Measurements from ENCODE around the gene WDR36.

The WDR36 gene

DNA sequence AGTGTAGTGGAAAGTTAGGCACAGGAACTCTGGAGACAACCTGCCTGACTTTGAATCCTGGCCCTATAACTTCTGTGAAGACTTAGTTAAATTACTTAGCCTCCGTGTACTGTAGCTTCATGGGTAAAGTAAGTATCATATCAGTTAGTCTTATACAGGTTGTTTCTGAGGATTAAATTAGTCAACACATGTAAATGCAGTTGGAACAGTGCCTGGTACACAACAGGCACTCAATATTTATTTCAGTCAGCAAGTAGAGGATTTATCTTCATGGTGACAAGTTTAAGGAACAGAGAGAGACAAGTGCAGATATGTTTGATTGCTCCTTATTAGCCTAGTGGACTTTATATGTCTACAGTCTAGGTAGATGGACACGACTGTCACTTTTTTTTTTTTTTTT lies 17.9 kb upstream of the WDR36 start:
- no peak overlapping the region for H3K4me3 ChIP-seq (replicated peaks; ENCODE audit: low read depth, low read length)
- DNase-seq (ENCODE audit: extremely low read depth, low read depth), result no peak
- TF ChIP-seq, protein P1, sequence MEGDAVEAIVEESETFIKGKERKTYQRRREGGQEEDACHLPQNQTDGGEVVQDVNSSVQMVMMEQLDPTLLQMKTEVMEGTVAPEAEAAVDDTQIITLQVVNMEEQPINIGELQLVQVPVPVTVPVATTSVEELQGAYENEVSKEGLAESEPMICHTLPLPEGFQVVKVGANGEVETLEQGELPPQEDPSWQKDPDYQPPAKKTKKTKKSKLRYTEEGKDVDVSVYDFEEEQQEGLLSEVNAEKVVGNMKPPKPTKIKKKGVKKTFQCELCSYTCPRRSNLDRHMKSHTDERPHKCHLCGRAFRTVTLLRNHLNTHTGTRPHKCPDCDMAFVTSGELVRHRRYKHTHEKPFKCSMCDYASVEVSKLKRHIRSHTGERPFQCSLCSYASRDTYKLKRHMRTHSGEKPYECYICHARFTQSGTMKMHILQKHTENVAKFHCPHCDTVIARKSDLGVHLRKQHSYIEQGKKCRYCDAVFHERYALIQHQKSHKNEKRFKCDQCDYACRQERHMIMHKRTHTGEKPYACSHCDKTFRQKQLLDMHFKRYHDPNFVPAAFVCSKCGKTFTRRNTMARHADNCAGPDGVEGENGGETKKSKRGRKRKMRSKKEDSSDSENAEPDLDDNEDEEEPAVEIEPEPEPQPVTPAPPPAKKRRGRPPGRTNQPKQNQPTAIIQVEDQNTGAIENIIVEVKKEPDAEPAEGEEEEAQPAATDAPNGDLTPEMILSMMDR (IDR thresholded peaks at IDR 0.05; ENCODE audit: low read depth, low read length, missing control alignments), result no peak

DNA sequence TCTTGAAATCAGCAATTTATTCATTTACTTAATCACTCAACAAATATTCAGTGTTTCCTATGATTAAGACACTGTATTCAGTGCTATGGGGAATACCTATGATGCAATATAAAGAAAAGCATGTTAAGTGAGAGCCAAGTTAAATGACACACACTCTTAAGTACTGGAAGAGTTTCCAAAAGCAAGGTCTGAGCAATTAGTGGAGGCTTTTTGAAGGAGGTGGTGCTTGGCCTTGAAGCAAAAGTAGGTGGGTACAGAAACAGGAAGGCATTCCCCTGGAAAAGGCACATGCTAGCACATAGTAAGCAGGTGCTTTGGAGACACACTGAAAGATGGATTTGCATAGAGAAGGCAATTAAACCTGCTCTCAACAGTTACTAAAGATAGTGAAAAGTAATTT lies 16.6 kb upstream of the WDR36 start:
- TF ChIP-seq, protein P1 (IDR thresholded peaks at IDR 0.05; ENCODE audit: low read depth, low read length, missing control alignments), result no peak
- H3K4me3 ChIP-seq (replicated peaks; ENCODE audit: low read depth, low read length), result no peak overlapping the region
- no peak for DNase-seq (ENCODE audit: extremely low read depth, low read depth)

DNA sequence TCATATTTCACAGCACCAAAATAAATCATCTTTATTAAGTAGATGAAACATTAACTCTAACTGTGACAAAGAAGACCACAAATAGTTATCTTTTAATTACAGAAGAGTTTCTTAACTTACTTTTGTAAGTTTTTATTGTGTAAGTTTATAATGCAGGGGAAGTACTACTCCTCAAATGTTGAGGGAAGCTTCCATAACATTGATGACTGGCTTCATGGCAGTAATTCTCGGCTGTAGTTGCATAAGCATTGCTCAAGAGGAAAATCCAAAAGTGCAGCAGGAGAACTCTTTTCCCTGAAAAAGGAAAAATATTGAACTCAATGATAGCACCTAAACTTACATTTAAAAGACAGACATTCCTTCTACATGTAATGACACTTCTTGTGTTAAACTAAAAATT lies 16.1 kb upstream of the WDR36 start:
- TF ChIP-seq, protein P1 (IDR thresholded peaks at IDR 0.05; ENCODE audit: low read depth, low read length, missing control alignments), result no peak
- H3K4me3 ChIP-seq (replicated peaks; ENCODE audit: low read depth, low read length), result no peak overlapping the region
- no peak for DNase-seq (ENCODE audit: extremely low read depth, low read depth)

DNA sequence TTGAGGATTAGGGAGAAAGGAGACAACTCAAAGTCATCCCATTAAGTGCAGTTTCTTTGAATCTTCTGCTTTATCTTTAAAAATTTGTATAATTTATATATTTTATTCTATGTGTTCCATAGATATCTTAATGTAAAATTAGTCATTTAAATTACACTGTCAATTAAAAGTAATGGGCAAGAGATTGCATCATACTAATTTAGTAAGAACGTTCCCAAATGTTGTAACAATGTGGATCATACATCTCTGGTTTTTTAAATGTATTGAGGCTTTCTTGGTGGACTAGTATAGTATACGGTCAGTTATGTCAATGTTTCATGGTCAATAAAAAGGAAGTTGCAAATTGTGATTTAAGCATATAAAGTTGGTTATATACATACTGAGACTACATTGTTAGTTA lies 14.5 kb upstream of the WDR36 start:
- no peak for DNase-seq (ENCODE audit: extremely low read depth, low read depth)
- H3K4me3 ChIP-seq (replicated peaks; ENCODE audit: low read depth, low read length), result no peak overlapping the region
- TF ChIP-seq, protein P1 (IDR thresholded peaks at IDR 0.05; ENCODE audit: low read depth, low read length, missing control alignments), result no peak

DNA sequence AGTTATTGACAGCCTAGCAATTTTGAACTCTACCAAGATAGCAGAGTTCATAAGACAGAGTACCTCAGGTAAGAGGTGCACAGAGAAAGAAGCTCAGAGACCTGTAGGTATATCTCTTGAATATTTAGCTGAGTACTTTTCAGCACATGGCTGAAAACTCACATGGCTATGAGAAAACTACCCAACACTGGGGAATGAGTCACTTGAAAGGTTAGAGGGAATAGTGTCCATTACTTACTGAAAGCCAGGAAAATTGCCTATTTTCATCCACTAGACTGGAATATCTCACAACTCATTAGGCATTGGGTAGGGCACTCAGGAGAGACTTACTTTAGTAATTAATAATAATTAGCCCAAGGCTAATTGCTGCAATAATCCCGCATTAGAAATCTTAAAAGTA lies 12.3 kb upstream of the WDR36 start:
- DNase-seq (ENCODE audit: extremely low read depth, low read depth), result no peak
- TF ChIP-seq, protein P1 (IDR thresholded peaks at IDR 0.05; ENCODE audit: low read depth, low read length, missing control alignments), result no peak
- H3K4me3 ChIP-seq (replicated peaks; ENCODE audit: low read depth, low read length), result no peak overlapping the region

DNA sequence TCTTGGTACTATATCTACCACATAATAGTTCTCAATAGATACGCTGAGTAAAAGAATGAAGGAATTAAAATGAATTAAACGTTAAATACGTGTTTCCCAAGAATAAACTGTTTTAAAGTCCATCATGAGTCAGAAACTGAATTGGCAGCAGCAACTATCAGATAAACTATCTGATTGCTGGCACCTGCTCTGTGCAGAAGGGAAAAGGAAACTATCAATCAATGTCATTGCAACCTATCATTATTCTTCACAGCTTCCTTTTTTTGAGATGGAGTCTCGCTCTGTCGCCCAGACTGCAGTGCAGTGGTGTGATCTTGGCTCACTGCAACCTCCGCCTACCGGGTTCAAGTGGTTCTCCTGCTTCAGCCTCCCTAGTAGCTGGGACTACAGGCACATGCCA lies 8.8 kb upstream of the WDR36 start:
- DNase-seq (ENCODE audit: extremely low read depth, low read depth), result no peak
- TF ChIP-seq, protein P1 (IDR thresholded peaks at IDR 0.05; ENCODE audit: low read depth, low read length, missing control alignments), result no peak
- no peak overlapping the region for H3K4me3 ChIP-seq (replicated peaks; ENCODE audit: low read depth, low read length)

DNA sequence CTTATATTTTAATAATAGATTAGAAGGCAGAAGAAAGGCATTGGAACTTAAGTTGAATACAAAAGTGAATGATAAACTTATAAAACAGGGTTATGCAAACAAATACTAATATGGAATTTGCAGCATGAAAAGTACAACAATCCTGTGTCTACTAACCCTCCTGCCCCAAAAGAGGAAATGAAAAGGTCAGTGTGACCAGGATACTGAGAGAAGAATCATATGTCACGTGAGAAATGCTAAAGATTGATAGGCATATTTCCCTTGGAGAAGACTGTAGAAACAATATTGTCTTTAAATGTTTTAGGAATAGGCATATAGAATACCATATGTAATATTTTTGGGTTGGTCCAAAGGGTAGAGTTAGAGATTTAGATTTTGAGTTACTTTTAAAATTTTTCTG lies 3.8 kb downstream of the WDR36 start:
- no peak for DNase-seq (ENCODE audit: extremely low read depth, low read depth)
- H3K4me3 ChIP-seq (replicated peaks; ENCODE audit: low read depth, low read length), result no peak overlapping the region
- TF ChIP-seq, protein P1 (IDR thresholded peaks at IDR 0.05; ENCODE audit: low read depth, low read length, missing control alignments), result no peak

Data from HFF-Myc (cell line).